Subcutaneous preadipocyte (primary cell): ENCODE results near the gene HBG2. TPM values are rescaled to one million over a fixed set of nuclear protein-coding genes. Genes with fewer than 3 reads are reported as not detected.

Source experiments
- total RNA-seq: library from RNA; depleted of rRNA; stranded (reverse); fragments of >200 nt; gene quantifications from 2 replicates; pipeline ENCODE4 v1.2.3, GENCODE V29; 2012

Gene HBG2
- total RNA-seq: not detected in 2 replicates

GRCh38 chr11:5254646-5255413 lies at the start of gene HBG2:
HBG2 (minus strand) TSS chr11:5254781; CDS start chr11:5254728, 53 bp downstream.

DNA sequence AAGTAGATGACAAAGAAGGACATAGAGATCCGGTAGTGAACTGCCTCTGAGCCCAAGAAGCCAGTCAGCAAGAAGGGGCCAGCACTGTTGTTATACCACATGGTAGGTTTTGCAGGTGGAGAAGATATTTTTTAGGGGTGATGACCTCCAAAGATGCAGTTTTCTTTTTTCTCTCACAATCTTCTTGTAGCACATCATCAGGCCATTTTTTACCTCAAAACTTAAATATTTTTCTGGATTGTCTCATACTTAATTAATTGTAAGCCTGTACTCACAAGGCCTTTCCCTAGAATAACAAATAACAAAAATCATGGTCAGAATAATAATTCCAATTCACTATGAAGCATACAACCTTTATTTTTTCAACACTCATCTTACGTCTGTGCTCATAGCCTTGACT lies 47.3 kb upstream of the HBG2 start, which contains the start of gene OR51B4:
TSS of gene OR51B4 (minus strand) at position 101 of the 400 bp plus-strand sequence. CDS start at position 101, 0 bp downstream.

DNA sequence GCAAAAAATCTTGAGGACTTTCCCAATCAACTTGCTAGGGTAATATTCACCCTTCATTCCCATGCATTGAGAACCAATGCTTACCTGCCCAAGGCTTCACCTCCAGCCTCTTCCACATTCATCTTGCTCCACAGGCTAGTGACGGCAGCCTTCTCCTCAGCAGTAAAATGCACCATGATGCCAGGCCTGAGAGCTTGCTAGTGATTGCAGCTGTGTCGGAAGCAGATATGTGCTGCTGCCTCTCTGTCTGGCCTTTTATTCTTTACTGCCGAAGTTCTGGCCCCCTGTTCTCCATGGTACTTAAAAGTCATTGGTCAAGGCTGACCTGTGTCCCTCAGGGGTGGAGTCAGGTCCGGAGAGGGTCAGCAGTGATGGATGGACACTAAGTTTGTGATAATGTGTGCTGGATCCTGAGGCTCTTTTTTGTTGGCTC lies 15.2 kb upstream of the HBG2 start, which contains the start of gene HBE1:
TSS of gene HBE1 (minus strand) at position 231 of the 433 bp plus-strand sequence. CDS start at position 176, 55 bp downstream.

GRCh38 chr11:5249807-5250396 lies 4.7 kb downstream of the HBG2 start, which contains the start of gene HBG1:
HBG1 (minus strand) TSS chr11:5249857; CDS start chr11:5249804, 53 bp downstream.

DNA sequence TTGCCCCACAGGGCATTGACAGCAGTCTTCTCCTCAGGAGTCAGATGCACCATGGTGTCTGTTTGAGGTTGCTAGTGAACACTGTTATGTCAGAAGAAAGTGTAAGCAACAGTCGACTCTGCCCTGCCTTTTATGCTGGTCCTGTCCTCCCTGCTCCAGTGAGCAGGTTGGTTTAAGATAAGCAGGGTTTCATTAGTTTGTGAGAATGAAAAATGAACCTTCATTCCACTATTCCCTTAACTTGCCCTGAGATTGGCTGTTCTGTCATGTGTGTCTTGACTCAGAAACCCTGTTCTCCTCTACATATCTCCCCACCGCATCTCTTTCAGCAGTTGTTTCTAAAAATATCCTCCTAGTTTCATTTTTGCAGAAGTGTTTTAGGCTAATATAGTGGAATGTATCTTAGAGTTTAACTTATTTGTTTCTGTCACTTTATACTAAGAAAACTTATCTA lies 20.2 kb downstream of the HBG2 start, which contains the start of gene HBD:
TSS of gene HBD (minus strand) at position 103 of the 454 bp plus-strand sequence. CDS start at position 53, 50 bp downstream.

DNA sequence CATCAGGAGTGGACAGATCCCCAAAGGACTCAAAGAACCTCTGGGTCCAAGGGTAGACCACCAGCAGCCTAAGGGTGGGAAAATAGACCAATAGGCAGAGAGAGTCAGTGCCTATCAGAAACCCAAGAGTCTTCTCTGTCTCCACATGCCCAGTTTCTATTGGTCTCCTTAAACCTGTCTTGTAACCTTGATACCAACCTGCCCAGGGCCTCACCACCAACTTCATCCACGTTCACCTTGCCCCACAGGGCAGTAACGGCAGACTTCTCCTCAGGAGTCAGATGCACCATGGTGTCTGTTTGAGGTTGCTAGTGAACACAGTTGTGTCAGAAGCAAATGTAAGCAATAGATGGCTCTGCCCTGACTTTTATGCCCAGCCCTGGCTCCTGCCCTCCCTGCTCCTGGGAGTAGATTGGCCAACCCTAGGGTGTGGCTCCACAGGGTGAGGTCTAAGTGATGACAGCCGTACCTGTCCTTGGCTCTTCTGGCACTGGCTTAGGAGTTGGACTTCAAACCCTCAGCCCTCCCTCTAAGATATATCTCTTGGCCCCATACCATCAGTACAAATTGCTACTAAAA lies 27.8 kb downstream of the HBG2 start, which contains the start of gene HBB:
TSS of gene HBB (minus strand) at position 340 of the 579 bp plus-strand sequence. CDS start at position 290, 50 bp downstream.

Other genes starting within 250 kb of the HBG2 start
- not detected in 2 replicates for gene OR52J3, start 208.3 kb downstream of the HBG2 start, total RNA-seq
- not detected in 2 replicates for gene OR52E2, start 195.2 kb downstream of the HBG2 start, total RNA-seq
- not detected in 2 replicates for gene OR52E1, start 185.2 kb downstream of the HBG2 start, total RNA-seq
- gene OR52A5, start 116.4 kb downstream of the HBG2 start, total RNA-seq: not detected in 2 replicates
- gene OR52A1, start 100.0 kb downstream of the HBG2 start, total RNA-seq: not detected in 2 replicates
- gene OR51V1, start 54.1 kb downstream of the HBG2 start, total RNA-seq: not detected in 2 replicates
- not detected in 2 replicates for gene HBB, start 27.7 kb downstream of the HBG2 start, total RNA-seq
- gene HBD, start 20.3 kb downstream of the HBG2 start, total RNA-seq: not detected in 2 replicates
- not detected in 2 replicates for gene HBG1, start 4.9 kb downstream of the HBG2 start, total RNA-seq
- gene HBE1, start 15.2 kb upstream of the HBG2 start, total RNA-seq: not detected in 2 replicates
- gene OR51B4, start 47.2 kb upstream of the HBG2 start, total RNA-seq: not detected in 2 replicates
- gene OR51B2, start 69.5 kb upstream of the HBG2 start, total RNA-seq: not detected in 2 replicates
- not detected in 2 replicates for gene OR51B5, start 88.7 kb upstream of the HBG2 start, total RNA-seq
- not detected in 2 replicates for gene OR51B6, start 96.7 kb upstream of the HBG2 start, total RNA-seq
- gene OR51M1, start 129.0 kb upstream of the HBG2 start, total RNA-seq: not detected in 2 replicates
- not detected in 2 replicates for gene OR51Q1, start 167.3 kb upstream of the HBG2 start, total RNA-seq
- gene OR51I1, start 186.7 kb upstream of the HBG2 start, total RNA-seq: not detected in 2 replicates
- gene OR51I2, start 194.5 kb upstream of the HBG2 start, total RNA-seq: not detected in 2 replicates
- not detected in 2 replicates for gene OR52D1, start 233.9 kb upstream of the HBG2 start, total RNA-seq